ENCODE measurements around the gene CATSPERZ. TPM values are rescaled to one million over a fixed set of nuclear protein-coding genes. Genes with fewer than 3 reads are reported as not detected.
"Not testable (repeated sequence)": the region's sequence is repeated elsewhere in the genome, so short reads cannot be mapped to it uniquely, and the experiment has no call there.

Gene CATSPERZ
- total RNA-seq, 4 donors from 2014 or later: not detected

DNA sequence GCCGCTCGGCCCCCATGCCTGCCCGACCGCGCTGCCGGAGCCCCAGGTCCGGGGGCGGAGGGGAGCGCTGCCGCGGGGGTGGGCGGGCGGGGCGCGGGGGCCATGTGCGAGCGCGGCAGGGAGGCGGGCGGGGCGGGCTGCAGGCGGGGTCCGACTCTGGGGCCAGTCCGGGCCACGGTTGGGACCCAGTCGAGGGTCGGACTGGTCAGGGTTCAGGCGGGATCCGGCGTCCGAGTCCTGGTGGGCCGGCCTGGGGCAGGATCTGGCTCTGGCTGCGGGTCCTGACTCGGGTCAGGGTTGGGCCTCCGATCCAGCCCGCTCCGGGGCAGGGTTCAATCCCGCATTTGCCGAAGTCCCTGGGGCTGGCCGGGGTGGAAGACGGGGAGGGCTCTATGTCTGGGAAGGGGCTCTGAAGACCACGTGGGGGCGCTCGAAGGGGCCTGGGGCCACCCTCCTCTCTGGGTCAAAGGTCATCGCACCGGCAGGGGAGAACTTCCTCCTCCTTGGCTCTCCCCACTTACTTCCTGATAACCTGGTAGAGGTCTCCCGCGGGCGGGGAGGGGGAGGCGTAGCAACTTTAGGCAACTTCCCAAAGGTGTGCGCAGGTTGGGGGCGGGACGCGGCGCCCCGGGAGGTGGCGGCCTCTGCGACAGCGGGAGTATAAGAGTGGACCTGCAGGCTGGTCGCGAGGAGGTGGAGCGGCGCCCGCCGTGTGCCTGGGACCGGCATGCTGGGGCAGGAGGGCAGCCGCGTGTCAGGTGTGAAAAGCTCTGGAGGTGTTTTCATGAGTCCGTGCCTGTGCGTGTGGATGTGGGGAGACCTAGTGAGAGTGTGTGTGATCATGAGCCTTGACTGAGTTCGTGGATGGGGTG is 5.8 kb downstream of the CATSPERZ start:
- 2% methylated on average over 33 of the region's 71 CpGs for WGBS
- peak in 1 of 2 donors; percentile 84 for DNase-seq (ENCODE audit: low spot score in 2 of 2)
- H3K36me3 ChIP-seq: no peaks in the 10 kb centered on the region
- H3K27ac ChIP-seq: peak overlapping the region; percentile 96
- peaks cover under 1% of the 10 kb centered on the region for H3K27me3 ChIP-seq
- peaks cover 40% of the 10 kb centered on the region for H3K4me1 ChIP-seq
- H3K9me3 ChIP-seq: no peaks in the 10 kb centered on the region
- TF ChIP-seq POLR2AphosphoS5 (IDR thresholded peaks at IDR 0.05): no peak
- TF ChIP-seq, protein P1, sequence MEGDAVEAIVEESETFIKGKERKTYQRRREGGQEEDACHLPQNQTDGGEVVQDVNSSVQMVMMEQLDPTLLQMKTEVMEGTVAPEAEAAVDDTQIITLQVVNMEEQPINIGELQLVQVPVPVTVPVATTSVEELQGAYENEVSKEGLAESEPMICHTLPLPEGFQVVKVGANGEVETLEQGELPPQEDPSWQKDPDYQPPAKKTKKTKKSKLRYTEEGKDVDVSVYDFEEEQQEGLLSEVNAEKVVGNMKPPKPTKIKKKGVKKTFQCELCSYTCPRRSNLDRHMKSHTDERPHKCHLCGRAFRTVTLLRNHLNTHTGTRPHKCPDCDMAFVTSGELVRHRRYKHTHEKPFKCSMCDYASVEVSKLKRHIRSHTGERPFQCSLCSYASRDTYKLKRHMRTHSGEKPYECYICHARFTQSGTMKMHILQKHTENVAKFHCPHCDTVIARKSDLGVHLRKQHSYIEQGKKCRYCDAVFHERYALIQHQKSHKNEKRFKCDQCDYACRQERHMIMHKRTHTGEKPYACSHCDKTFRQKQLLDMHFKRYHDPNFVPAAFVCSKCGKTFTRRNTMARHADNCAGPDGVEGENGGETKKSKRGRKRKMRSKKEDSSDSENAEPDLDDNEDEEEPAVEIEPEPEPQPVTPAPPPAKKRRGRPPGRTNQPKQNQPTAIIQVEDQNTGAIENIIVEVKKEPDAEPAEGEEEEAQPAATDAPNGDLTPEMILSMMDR (IDR thresholded peaks at IDR 0.05): peak in 1 of 2 donors; percentile 7
- H3K4me3 ChIP-seq: peak overlapping the region; percentile 84

DNA sequence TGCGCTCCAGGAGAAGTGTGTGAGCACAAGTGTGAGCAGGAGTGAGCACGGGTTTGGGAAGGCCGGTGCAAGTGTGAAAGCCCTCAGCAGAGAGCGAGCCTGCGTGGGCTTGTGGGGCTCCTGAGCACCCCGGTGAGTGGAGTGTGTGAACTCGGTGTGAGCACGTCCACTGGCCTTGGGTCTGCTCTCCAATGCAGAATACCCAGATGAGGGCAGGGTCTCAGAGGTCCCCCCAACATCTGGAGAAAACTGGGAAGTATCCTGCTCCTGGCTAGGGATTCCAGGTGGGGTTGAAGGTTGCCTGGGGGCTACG is 6.4 kb downstream of the CATSPERZ start:
- no peak for TF ChIP-seq EP300 (IDR thresholded peaks at IDR 0.05)
- no peak for TF ChIP-seq POLR2AphosphoS5 (IDR thresholded peaks at IDR 0.05)
- TF ChIP-seq, protein P1 (IDR thresholded peaks at IDR 0.05): no peak
- TF ChIP-seq POLR2A (IDR thresholded peaks at IDR 0.05): no peak
- WGBS: 23% methylated on average over 6 of the region's 9 CpGs
- no peak for DNase-seq (ENCODE audit: low spot score in 2 of 2)
- Histone ChIP-seq H3K9me3 (no peaks in the 10 kb centered on the region), H3K27me3 (no peaks in the 10 kb centered on the region), H3K27ac (peak overlapping the region; percentile 96), H3K36me3 (no peaks in the 10 kb centered on the region), H3K4me1 (peaks cover 39% of the 10 kb centered on the region), H3K4me3 (peak overlapping the region; percentile 84)

DNA sequence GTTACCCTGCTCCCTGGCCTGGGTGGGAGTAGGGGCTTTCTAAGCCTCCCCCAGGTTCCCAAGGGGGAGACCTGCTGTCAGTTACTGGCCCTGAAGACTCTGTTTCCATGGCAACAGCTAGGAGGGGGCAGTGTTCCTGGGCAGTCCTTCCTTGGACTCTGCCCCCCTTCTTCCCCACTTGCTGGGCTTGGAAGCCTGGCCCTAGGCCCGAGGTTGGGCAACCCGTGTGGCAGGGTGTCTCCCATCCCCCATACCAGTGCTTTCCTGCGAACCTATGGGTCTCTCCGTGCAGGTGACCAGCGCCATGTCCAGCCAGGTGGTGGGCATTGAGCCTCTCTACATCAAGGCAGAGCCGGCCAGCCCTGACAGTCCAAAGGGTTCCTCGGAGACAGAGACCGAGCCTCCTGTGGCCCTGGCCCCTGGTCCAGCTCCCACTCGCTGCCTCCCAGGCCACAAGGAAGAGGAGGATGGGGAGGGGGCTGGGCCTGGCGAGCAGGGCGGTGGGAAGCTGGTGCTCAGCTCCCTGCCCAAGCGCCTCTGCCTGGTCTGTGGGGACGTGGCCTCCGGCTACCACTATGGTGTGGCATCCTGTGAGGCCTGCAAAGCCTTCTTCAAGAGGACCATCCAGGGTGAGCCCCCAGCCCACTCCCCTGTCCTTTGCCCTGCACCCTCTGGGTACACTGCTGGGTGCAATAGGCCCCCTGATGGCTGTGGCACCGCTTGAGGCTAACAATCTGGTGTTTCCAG is 6.9 kb downstream of the CATSPERZ start:
- no peak for TF ChIP-seq POLR2A (IDR thresholded peaks at IDR 0.05)
- TF ChIP-seq, protein P1 (IDR thresholded peaks at IDR 0.05): no peak
- TF ChIP-seq POLR2AphosphoS5 (IDR thresholded peaks at IDR 0.05): no peak
- TF ChIP-seq EP300 (IDR thresholded peaks at IDR 0.05): no peak
- no peaks in the 10 kb centered on the region for H3K27me3 ChIP-seq
- WGBS: no CpG with 5 or more reads among the region's 15 CpGs
- H3K4me1 ChIP-seq: peaks cover 40% of the 10 kb centered on the region
- no peaks in the 10 kb centered on the region for H3K9me3 ChIP-seq
- no peaks in the 10 kb centered on the region for H3K36me3 ChIP-seq
- peak overlapping the region; percentile 96 for H3K27ac ChIP-seq
- peak overlapping the region; percentile 84 for H3K4me3 ChIP-seq
- DNase-seq (ENCODE audit: low spot score in 2 of 2): no peak

DNA sequence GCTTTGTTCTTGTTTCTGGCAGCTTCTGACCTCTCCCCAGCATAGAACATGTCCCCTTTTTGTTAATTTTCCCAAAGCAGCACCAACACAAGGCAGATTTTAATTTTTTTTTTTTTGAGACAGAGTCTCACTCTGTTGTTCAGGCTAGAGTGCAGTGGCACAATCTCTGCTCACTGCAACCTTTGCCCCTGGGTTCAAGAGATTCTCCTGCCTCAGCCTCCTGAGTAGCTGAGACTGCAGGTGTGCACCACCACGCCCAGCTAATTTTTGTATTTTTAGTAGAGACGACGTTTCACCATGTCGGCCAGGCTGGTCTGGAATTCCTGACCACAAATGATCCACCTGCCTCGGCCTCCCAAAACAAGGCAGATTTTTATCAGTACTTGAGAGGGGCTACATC is 7.6 kb downstream of the CATSPERZ start:
- not testable (repeated sequence) for H3K4me3 ChIP-seq; H3K27ac ChIP-seq; DNase-seq (ENCODE audit: low spot score in 2 of 2); H3K9me3 ChIP-seq; H3K36me3 ChIP-seq; H3K27me3 ChIP-seq
- H3K4me1 ChIP-seq: peaks cover 47% of the 10 kb centered on the region
- 88% methylated on average over 5 of the region's 5 CpGs for WGBS

DNA sequence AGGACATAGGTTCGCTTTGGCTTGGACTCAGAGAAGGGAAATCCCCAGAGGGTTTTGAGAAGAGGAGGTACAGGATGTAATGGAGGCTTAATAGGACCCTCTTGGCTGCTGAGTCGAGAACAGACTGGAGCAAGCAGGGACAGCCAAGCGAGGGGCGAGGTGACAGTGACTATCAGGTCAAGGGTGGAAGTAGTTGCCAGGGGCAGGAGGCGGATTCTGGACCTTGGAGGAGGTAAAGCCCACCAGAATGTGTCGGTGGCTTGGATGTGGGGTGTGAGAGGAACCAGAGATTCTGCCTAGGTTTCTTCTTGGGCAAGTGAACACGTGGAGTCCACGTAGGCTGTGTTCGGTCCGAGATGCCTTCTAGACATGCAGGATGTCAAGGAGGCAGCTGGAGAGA is 12.8 kb downstream of the CATSPERZ start:
- H3K4me3 ChIP-seq: no peak overlapping the region
- H3K27me3 ChIP-seq: no peaks in the 10 kb centered on the region
- 74% methylated on average over 10 of the region's 10 CpGs for WGBS
- peak overlapping the region; percentile 50 for H3K27ac ChIP-seq
- peaks cover 22% of the 10 kb centered on the region for H3K36me3 ChIP-seq
- peaks cover 49% of the 10 kb centered on the region for H3K4me1 ChIP-seq
- no peaks in the 10 kb centered on the region for H3K9me3 ChIP-seq
- TF ChIP-seq POLR2A (IDR thresholded peaks at IDR 0.05) (no peak), POLR2AphosphoS5 (IDR thresholded peaks at IDR 0.05) (no peak), EP300 (IDR thresholded peaks at IDR 0.05) (no peak)
- TF ChIP-seq, protein P1 (IDR thresholded peaks at IDR 0.05): no peak
- no peak for DNase-seq (ENCODE audit: low spot score in 2 of 2)
